ENCODE data around the gene ZCCHC7. TPM values are rescaled to one million over a fixed set of nuclear protein-coding genes. Genes with fewer than 3 reads are reported as not detected.

The ZCCHC7 gene
- total and polyA plus RNA-seq, 9 of the 15 experiments (the other 6 are each of a cell fraction or from before 2014, with no cell fraction given) = 34.1 to 68.9 (median 48.8) TPM

GRCh38 chr9:37104183-37104889 is 16.0 kb upstream of the ZCCHC7 start (continued):
- TF ChIP-seq ZNF398 (CRISPR knock-in tag; IDR thresholded peaks at IDR 0.05) (no peak), ZBTB9 (CRISPR knock-in tag; IDR thresholded peaks at IDR 0.05) (no peak), XRCC4 (IDR thresholded peaks at IDR 0.05; ENCODE audit: extremely low read depth, insufficient read depth, insufficient read length) (no peak), ELF1 (tag; IDR thresholded peaks at IDR 0.05) (no peak), CBFB (CRISPR knock-in tag; IDR thresholded peaks at IDR 0.05) (no peak), REST (IDR thresholded peaks at IDR 0.05; ENCODE audit: borderline replicate concordance) (no peak), REST (CRISPR knock-in tag; IDR thresholded peaks at IDR 0.05; ENCODE audit: low read depth) (no peak), FUS (optimal IDR thresholded peaks at IDR 0.05; ENCODE audit: low read depth, low read length) (no peak), ZKSCAN8 (CRISPR knock-in tag; IDR thresholded peaks at IDR 0.05) (no peak), MAFF (IDR thresholded peaks at IDR 0.05; ENCODE audit: low read length) (peak; percentile 67; the same call in 1 of the 2 replicates), MEF2D (tag; conservative IDR thresholded peaks at IDR 0.05; ENCODE audit: low read depth) (no peak), SUPT5H (IDR thresholded peaks at IDR 0.05) (no peak)
- TF ChIP-seq, protein P1, sequence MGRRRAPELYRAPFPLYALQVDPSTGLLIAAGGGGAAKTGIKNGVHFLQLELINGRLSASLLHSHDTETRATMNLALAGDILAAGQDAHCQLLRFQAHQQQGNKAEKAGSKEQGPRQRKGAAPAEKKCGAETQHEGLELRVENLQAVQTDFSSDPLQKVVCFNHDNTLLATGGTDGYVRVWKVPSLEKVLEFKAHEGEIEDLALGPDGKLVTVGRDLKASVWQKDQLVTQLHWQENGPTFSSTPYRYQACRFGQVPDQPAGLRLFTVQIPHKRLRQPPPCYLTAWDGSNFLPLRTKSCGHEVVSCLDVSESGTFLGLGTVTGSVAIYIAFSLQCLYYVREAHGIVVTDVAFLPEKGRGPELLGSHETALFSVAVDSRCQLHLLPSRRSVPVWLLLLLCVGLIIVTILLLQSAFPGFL (CRISPR knock-in tag; IDR thresholded peaks at IDR 0.05) = no peak
- TF ChIP-seq, protein P2, sequence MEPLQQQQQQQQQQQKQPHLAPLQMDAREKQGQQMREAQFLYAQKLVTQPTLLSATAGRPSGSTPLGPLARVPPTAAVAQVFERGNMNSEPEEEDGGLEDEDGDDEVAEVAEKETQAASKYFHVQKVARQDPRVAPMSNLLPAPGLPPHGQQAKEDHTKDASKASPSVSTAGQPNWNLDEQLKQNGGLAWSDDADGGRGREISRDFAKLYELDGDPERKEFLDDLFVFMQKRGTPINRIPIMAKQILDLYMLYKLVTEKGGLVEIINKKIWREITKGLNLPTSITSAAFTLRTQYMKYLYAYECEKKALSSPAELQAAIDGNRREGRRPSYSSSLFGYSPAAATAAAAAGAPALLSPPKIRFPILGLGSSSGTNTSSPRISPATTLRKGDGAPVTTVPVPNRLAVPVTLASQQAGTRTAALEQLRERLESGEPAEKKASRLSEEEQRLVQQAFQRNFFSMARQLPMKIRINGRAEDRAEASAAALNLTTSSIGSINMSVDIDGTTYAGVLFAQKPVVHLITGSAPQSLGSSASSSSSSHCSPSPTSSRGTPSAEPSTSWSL (CRISPR knock-in tag; IDR thresholded peaks at IDR 0.05; ENCODE audit: borderline replicate concordance) = no peak
